ENCODE measurements around the gene PPFIA2.

GRCh38 chr12:81585787-81586186, 173.4 kb downstream of the PPFIA2 start:
- TF ChIP-seq CTCF (IDR thresholded peaks at IDR 0.05) (no peak), POLR2A (IDR thresholded peaks at IDR 0.05) (no peak)
